Lung microvascular endothelial cell (primary cell): ENCODE data around the gene PDC. TPM values are rescaled to one million over a fixed set of nuclear protein-coding genes. Genes with fewer than 3 reads are reported as not detected.
A peak's percentile ranks its signal among the peaks of the same experiment; 100 is the strongest.

Source experiments
- DNase-seq, 2 donors: peaks; one replicate each; pipeline versions ENCODE4 v3.0.0 to v3.0.0-alpha.2; 2010; ENCODE audit warnings: low read depth in 2 of 2
- total RNA-seq: library from RNA; depleted of rRNA; stranded (reverse); fragments of >200 nt; gene quantifications from 2 replicates; pipeline ENCODE4 v1.2.1, GENCODE V29; 2014

PDC gene
- total RNA-seq, result not detected in 2 replicates

GRCh38 chr1:186461014-186461413 lies at the start of gene PDC:
Gene PDC, minus strand, starts transcription at chr1:186461114. Its CDS starts 11,655 bp downstream, at chr1:186449459.
- DNase-seq, result no peak

DNA sequence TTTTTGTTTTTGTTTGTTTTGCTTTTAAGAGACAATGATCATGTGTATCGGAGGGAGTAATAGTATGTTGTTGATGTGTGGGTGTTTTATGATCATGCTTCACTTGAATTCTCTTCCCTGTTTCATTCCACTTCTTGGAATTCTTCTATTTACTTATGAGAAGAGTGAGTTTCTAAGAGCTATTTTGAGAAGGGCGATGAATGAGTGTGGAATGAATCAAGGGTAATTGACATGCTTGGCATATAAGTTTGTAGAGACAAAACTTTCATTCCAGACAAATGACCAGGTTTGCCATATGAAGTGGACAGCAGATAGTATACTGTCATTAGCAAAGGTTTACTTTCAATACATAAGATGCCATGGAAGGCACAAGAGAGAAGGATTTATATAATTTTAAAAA lies 42.3 kb upstream of the PDC start:
- DNase-seq, result no peak

DNA sequence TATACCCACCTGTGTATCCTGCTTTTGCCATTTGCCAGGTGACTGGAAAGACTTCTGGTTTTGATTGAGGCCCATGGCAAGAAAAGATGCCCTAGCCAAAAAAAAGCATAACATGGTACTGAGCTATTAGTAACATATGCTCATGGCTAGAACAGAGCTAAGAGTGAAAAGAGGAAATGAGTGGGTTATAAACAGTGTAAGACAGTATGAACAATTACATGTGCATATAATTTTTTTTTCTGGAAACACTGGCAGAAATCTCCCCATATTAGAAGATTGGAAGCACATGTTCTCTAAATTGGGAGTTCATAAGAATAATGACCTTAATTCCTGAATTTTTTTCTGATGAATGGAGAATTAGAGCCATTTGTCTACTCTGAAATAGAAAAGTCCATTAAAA lies 41.2 kb upstream of the PDC start:
- no peak for DNase-seq

- no peak for DNase-seq
Observed at GRCh38 chr1:186500804-186501203, 39.9 kb upstream of the PDC start.

DNA sequence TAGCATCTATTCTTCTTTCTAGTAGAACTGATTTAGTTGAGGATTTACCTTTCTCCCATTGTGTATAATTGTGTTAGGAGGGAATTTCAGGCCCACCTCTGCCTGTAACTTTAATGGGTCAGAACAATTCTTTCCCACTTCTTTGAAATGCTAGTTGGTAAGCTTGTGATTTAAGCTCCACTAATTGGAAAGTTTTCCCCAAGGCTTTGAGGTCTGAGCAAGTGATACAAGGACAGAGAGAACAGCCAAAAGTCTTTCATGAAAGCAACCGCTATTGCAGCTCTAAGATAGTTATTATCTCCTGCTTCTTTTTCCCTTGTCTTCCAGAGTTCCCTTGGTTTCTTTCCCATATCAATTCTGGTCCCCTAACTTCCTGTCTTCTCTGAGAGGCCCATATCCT lies 38.7 kb upstream of the PDC start:
- DNase-seq, result no peak

DNA sequence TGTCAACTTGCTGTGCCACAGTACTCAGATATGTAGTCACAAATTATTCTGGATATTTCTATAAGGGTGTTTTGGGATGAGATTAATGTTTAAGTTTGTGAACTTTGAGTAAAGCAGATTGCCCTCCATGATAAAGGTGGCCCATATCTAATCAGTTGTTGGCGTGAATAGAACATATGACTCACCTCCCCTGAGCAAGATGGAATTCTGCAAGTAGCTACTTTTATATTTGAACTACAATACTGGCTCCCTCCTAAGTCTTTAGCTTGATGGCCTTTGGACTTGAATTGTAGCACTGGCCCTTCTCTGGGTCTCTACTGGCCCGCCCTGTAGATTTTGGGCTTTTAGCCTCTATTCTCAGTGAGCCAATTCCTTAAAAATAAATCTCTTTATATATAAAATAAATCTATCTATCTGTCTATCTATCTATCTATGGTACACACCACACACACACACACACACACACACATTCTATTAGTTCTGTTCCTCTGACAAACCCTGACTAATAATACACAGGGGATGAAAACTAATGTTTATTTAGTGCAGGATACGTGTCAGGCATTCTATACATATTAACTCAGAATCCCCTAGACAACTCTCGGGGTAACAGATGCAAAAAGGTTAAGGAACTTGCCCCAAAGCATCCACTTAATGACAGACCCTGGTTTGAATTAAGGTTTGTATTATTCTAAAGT lies 37.9 kb upstream of the PDC start:
- peak in 1 of 2 donors; percentile 57 for DNase-seq

- DNase-seq, result no peak
Observed at GRCh38 chr1:186498071-186498470, 37.2 kb upstream of the PDC start.

GRCh38 chr1:186497651-186498050 lies 36.7 kb upstream of the PDC start:
- DNase-seq, result no peak

DNA sequence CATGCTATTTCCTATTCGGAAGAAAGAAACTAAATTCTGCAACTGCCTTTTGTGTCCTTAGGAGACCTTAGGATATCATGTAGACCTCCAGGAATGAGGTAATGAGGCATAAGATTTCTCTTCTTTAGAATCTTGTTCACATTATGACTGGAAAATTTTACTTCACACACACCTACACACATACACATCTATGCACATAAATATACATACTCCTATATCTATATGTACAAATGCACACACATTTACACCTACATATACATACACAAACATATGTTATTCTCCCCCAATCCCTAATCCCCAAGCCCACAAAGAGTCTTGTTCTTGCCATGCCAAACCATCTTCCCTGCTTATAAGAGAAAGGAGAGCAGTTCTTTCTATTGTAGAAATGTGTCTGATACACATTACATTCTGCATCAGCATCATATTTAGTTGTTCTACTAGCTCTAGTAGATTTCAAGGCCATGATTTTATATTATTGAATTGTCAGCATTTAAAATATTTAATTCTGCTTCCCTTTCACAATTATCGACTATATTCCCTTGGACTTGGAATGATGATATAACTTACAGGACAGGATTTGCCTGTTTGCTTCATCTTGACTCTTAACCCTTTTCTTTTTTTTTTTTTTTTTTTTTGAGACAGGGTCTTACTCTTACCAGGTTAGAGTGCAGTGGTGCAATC lies 35.4 kb upstream of the PDC start:
- no peak for DNase-seq

DNA sequence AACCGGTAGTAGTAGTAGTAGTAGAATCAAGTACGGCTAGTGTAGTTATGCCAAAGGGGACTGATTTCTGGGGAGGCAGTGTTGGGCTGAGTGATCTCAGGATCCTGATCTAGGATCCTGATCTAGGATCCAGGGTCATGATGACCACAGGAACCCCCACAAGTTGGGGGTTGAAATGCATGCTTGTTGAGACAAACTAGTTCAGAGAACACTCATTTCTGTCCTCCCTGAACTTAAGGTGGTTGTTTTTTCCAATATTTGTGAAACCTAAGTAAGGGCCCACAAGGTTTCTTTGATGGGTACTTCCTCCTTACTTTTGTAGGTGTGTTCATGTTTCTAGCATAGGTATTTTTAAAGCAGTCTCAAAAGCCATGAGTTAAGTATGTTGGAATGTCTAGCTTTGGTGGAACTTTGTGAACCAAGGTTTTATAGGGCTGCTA lies 33.9 kb upstream of the PDC start:
- no peak for DNase-seq

DNA sequence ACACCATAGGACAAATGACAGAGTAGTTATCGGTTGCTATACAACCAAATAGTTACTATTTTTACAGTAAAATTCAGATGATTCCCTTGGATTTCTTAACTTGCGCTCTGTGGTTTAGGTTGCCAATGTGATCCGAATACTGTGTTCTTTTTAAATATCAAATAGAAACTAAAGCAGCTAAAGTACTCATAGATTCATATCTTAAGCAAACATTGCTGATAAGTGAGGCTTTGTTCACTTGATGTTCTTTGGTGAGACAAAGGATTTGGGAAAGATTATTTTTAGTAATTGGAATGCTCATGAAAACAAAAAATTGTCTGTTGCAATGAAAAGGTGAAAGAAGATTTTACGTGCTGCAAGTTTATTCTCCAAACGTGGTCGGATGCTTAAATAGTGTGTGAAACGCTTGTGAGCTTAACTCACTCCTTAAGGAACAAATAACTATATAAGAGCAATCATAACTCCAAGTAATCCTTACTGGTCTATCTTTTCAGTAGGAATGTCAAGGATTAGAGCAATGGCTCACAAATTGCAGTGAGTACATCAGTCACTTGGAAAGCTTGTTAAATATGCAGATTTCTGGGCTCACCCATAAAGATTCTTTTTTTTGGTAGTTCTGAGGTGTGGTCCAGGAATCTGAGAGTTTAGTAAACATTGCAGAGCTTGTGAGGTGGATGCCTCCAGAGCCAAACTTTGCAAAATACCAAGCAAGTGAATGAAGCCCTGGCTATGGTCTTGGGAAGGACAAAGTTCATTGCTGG lies 31.8 kb upstream of the PDC start:
- DNase-seq, result peak; percentile 8 to 14

GRCh38 chr1:186491336-186491735 lies 30.4 kb upstream of the PDC start:
- no peak for DNase-seq

DNA sequence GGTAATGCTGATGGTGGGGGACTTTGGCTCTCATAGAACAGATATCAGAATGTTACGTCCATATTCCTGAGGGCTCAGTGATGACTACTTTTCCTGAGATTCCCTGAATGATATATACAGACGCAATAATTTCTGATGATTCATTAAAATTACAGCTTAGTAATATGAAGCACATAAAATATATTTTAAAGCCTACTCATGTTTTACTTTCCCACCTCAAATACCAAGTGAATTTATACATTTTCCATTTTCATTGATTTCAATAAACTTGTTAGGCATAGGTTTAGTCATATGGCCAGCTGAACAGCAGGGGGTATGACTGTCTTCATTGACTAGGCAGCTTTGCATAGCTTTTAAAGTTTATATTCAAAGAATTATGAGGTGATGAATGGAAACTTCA lies 26.2 kb upstream of the PDC start:
- DNase-seq, result no peak

GRCh38 chr1:186486061-186486460 lies 25.1 kb upstream of the PDC start:
- peak in 1 of 2 donors; percentile 56 for DNase-seq

GRCh38 chr1:186483561-186483960 lies 22.6 kb upstream of the PDC start:
- peak; percentile 27 to 51 for DNase-seq

DNA sequence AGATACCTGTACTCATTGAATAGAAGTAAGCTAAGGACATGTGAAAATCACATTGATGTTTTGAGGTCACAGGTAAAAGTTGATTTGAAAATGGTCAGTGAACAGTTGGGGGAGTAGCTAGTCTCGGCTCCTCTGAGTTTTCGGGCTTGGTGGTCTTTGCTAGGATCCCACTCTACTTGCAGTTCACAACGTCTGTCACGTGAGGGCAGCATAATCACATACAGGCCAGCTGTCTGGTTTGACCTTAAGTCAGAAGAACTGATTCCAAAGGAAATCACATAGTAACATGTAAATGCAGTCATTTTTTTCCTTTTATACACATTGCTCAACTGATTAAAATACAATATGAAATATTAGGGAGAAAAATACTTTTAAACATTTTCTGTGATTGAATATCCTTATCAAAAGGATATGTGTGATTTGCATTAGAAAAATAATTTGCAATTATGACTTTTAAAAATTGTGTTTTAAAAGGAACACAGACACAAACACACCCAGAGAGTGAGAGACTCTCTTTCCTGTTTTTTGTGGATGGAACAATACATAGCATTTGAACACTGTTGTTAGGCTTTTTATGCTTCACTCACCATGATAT lies 21.8 kb upstream of the PDC start:
- peak; percentile 83 to 92 for DNase-seq

- no peak for DNase-seq
Observed at GRCh38 chr1:186481303-186481888, 20.5 kb upstream of the PDC start.

DNA sequence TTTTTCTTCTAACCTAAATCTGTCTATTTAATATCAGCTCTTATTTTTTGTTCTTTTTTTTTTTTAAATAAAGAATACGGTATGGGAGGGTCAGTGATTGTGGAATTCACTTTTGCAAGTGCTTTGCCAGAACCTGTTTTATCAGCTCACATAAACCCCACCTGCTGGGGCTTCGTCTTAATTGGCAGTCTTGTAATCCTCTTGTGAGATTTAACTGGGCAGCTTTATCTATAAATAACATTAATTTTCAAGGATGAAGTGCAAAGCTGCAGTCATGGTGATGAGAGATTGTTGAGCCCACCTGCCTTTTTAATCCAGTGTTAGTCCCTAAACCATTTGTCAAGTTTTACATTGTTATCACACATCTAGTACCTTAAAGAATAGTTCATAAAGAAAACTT lies 18.2 kb upstream of the PDC start:
- DNase-seq, result no peak

- peak; percentile 91 to 93 for DNase-seq
Observed at GRCh38 chr1:186476264-186477040, 15.5 kb upstream of the PDC start.

DNA sequence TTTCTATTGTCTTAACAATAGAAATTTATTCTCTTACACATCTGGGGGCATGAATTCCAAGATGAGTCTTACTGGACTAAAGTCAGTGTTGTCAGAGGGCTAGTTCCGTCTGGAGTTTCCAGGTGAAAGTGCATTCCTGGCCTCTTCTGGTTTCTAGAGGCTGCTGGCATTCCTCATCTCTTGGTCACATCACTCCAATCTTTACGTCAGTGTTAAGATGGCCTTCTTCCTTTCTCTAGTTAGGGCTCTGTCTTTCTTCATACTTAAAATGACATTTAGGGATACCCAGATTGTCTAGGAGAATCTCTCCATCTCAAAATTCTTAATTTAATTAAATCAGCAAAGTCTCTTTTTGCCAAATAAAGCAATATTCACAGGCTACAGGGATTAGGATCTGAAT lies 13.3 kb upstream of the PDC start:
- DNase-seq, result peak in 1 of 2 donors; percentile 27

GRCh38 chr1:186473047-186473446 lies 12.1 kb upstream of the PDC start:
- DNase-seq, result no peak
